T-helper 1 cell treated with Interleukin-12 subunit alpha and Interleukin-12 subunit beta and Interleukin-4 antibody, amounts not matched to agents 30 ng/mL and 1 ng/mL, for 36 hours (primary cell): ENCODE measurements around the gene LRP2BP. TPM values are rescaled to one million over a fixed set of nuclear protein-coding genes. Genes with fewer than 3 reads are reported as not detected.
"Not testable (repeated sequence)": the region's sequence is repeated elsewhere in the genome, so short reads cannot be mapped to it uniquely, and the experiment has no call there.

ENCODE experiments used
- intact Hi-C: fragments of 100-400 bp; cut with micrococcal nuclease; formaldehyde crosslinking; loops from one replicate; pipeline ENCODE4 v1.15.1; 2024
- total RNA-seq: library from RNA; stranded (reverse); gene quantifications from 2 replicates; pipeline ENCODE4 v1.2.3, GENCODE V29; 2022

Gene LRP2BP
- total RNA-seq, 1 donor from 2014 or later, result 0.59 TPM

- intact Hi-C loops, result no loop called here
Observed at GRCh38 chr4:185332575-185333464, 62.9 kb downstream of the LRP2BP start.

GRCh38 chr4:185329879-185330510 lies 65.7 kb downstream of the LRP2BP start:
- intact Hi-C loops, result not testable (repeated sequence)

- intact Hi-C loops, result no loop called here
Observed at GRCh38 chr4:185328586-185328985, 67.1 kb downstream of the LRP2BP start.

GRCh38 chr4:185325721-185326120 lies 70.0 kb downstream of the LRP2BP start:
- intact Hi-C loops, result not testable (repeated sequence)

GRCh38 chr4:185324361-185324760 lies 71.4 kb downstream of the LRP2BP start:
- intact Hi-C loops, result not testable (repeated sequence)

- intact Hi-C loops, result no loop called here
Observed at GRCh38 chr4:185323606-185324005, 72.1 kb downstream of the LRP2BP start.

- intact Hi-C loops, result no loop called here
Observed at GRCh38 chr4:185322803-185323202, 72.9 kb downstream of the LRP2BP start.

GRCh38 chr4:185318679-185319078 lies 77.0 kb downstream of the LRP2BP start:
- intact Hi-C loops, result loop anchor here (2.0 to 5.0 kb wide), 2 partner anchors 61 to 76 kb away; partner anchors contain the start of gene LRP2BP

GRCh38 chr4:185317880-185318279 lies 77.8 kb downstream of the LRP2BP start:
- intact Hi-C loops, result loop anchor here (2.0 to 5.0 kb wide), 2 partner anchors 61 to 77 kb away; partner anchors contain the start of gene LRP2BP

GRCh38 chr4:185317462-185317861 lies 78.3 kb downstream of the LRP2BP start:
- intact Hi-C loops, result loop anchor here (5.0 kb wide), 1 partner anchor 60 kb away; no protein-coding TSS in a partner anchor

Other genes with a start within 250 kb of the LRP2BP start
- gene CFAP97, start 191.9 kb downstream of the LRP2BP start, total RNA-seq, result 30.2 and 31.3 TPM in 2 replicates
- gene SNX25, start 186.3 kb downstream of the LRP2BP start, total RNA-seq, result 19.7 and 20.4 TPM in 2 replicates
- 9.4 and 10.1 TPM in 2 replicates for gene ANKRD37, start 917 bp upstream of the LRP2BP start, total RNA-seq
- gene UFSP2, start 30.0 kb upstream of the LRP2BP start, total RNA-seq, result 16.8 and 24.0 TPM in 2 replicates
- not detected in 2 replicates for gene CCDC110, start 75.8 kb upstream of the LRP2BP start, total RNA-seq
- not detected in 2 replicates for gene PDLIM3, start 139.6 kb upstream of the LRP2BP start, total RNA-seq